Subcutaneous abdominal adipose tissue (tissue), 5 donors: ENCODE results near the gene EYS.
"Not testable (repeated sequence)": the region's sequence is repeated elsewhere in the genome, so short reads cannot be mapped to it uniquely, and the experiment has no call there.

Source experiments
- H3K27ac ChIP-seq: one replicate; pipeline ENCODE4 v1.7.0; 2013; ENCODE audit warnings: low read depth, mild to moderate bottlenecking, inconsistent platforms, low read length, moderate library complexity
- H3K27me3 ChIP-seq, 5 donors: one replicate each; pipeline ENCODE4 v1.7.0; 2013; ENCODE audit warnings: low read length in 5 of 5, inconsistent platforms in 1 of 5; ENCODE audit not compliant: control insufficient read depth in 5 of 5, insufficient read depth in 4 of 5
- H3K36me3 ChIP-seq, 5 donors: one replicate each; pipeline ENCODE4 v1.7.0; 2013; ENCODE audit warnings: low read length in 5 of 5; ENCODE audit not compliant: control insufficient read depth in 5 of 5, insufficient read depth in 5 of 5
- H3K4me1 ChIP-seq, 5 donors: one replicate each; pipeline ENCODE4 v1.7.0; 2013; ENCODE audit warnings: low read length in 5 of 5, mild to moderate bottlenecking in 3 of 5, moderate library complexity in 1 of 5; ENCODE audit not compliant: control insufficient read depth in 5 of 5, insufficient read depth in 5 of 5
- H3K4me3 ChIP-seq, 5 donors: one replicate each; pipeline ENCODE4 v1.7.0; 2013; ENCODE audit warnings: low read length in 5 of 5, low read depth in 1 of 5
- H3K9ac ChIP-seq, 5 donors: one replicate each; pipeline ENCODE4 v1.7.0; 2013; ENCODE audit warnings: low read length in 5 of 5, mild to moderate bottlenecking in 4 of 5, moderate library complexity in 3 of 5
- H3K9me3 ChIP-seq, 5 donors: one replicate each; pipeline ENCODE4 v1.7.0; 2013; ENCODE audit warnings: low read length in 5 of 5; ENCODE audit not compliant: control insufficient read depth in 5 of 5
- donor health status: healthy.
- donor health status: healthy.
- donor health status: healthy.
- donor health status: healthy.
- donor health status: healthy.

EYS gene

GRCh38 chr6:64258752-64259151 lies 1448.3 kb downstream of the EYS start:
- H3K27ac ChIP-seq = no peak overlapping the region
- no peaks in the 10 kb centered on the region for H3K27me3 ChIP-seq
- no peaks in the 10 kb centered on the region for H3K4me1 ChIP-seq
- no peak overlapping the region for H3K9ac ChIP-seq
- H3K9me3 ChIP-seq = no peaks in the 10 kb centered on the region
- no peak overlapping the region for H3K4me3 ChIP-seq
- H3K36me3 ChIP-seq = no peaks in the 10 kb centered on the region

DNA sequence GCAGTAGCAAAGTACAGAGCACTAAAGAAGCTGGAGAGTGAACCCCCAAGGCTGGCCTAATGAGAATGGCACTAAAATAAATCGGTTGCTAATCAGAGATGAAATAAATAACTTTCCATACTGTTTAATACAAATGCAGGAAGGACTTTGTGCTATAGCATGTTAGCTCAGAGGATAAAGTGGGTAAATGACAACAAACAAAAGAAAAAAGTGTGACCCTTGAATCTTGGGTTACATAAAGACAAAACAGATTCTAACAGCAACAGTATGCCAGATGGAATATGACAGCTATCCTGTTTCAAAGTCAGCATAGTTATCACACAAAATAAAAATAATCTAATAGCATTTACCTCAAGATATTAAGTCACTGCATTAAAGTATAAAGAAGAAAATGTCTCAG lies 1448.7 kb downstream of the EYS start:
- Histone ChIP-seq H3K4me3 (no peak overlapping the region), H3K27ac (no peak overlapping the region), H3K36me3 (no peaks in the 10 kb centered on the region), H3K27me3 (no peaks in the 10 kb centered on the region), H3K4me1 (no peaks in the 10 kb centered on the region), H3K9me3 (no peaks in the 10 kb centered on the region), H3K9ac (no peak overlapping the region)

GRCh38 chr6:64257586-64257985 lies 1449.4 kb downstream of the EYS start:
- Histone ChIP-seq H3K4me1 (no peaks in the 10 kb centered on the region), H3K4me3 (no peak overlapping the region)

DNA sequence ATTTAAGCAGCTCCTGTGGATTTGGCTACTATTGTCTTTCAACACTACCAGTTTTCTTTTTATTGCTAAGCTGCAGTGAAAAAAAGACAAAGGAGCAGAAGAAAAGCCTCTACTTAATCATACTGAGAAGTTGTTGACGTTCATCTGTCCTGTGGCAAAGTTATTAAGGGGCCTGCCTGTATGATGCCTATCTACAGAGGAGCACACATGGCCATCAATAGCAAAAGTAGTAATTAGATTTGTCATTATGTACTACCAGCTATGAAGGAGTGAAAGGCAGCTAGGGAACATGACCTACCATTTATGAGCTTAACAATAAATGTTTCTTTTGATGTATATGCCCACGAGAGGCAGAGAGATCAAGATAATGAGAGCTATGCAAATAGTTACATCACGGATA lies 1450.5 kb downstream of the EYS start:
- Histone ChIP-seq H3K4me1 (no peaks in the 10 kb centered on the region), H3K9ac (no peak overlapping the region)

More at GRCh38 chr6:64257586-64257985, 1449.4 kb downstream of the EYS start:
- no peak overlapping the region for H3K27ac ChIP-seq
- no peaks in the 10 kb centered on the region for H3K27me3 ChIP-seq
- no peak overlapping the region for H3K9ac ChIP-seq
- no peaks in the 10 kb centered on the region for H3K9me3 ChIP-seq
- H3K36me3 ChIP-seq = no peaks in the 10 kb centered on the region

DNA sequence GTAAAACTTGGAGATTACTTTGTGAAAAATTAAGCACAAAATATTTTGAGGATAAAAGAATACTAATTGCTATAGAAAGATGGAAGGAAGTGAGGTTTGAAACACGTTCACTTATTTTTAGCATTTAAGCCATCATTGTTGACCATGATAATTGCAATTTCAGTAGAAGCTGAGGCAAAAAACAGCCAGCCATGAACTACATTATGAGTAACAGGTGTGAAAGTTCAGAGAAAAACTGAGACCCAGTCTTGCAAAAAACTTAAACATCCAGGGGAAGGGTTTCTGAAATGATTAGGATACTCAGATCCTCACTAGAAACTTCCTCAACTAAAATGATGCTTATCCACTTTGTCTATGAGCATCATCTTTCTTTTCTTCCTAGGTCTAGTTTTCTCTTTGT lies 1452.0 kb downstream of the EYS start:
- no peaks in the 10 kb centered on the region for H3K9me3 ChIP-seq
- H3K9ac ChIP-seq = no peak overlapping the region
- no peak overlapping the region for H3K4me3 ChIP-seq
- no peaks in the 10 kb centered on the region for H3K27me3 ChIP-seq
- no peaks in the 10 kb centered on the region for H3K4me1 ChIP-seq
- no peak overlapping the region for H3K27ac ChIP-seq
- H3K36me3 ChIP-seq = no peaks in the 10 kb centered on the region

More for the DNA sequence above, 1450.5 kb downstream of the EYS start:
- Histone ChIP-seq H3K27ac (no peak overlapping the region), H3K36me3 (no peaks in the 10 kb centered on the region), H3K9me3 (no peaks in the 10 kb centered on the region), H3K27me3 (no peaks in the 10 kb centered on the region), H3K4me3 (no peak overlapping the region)

DNA sequence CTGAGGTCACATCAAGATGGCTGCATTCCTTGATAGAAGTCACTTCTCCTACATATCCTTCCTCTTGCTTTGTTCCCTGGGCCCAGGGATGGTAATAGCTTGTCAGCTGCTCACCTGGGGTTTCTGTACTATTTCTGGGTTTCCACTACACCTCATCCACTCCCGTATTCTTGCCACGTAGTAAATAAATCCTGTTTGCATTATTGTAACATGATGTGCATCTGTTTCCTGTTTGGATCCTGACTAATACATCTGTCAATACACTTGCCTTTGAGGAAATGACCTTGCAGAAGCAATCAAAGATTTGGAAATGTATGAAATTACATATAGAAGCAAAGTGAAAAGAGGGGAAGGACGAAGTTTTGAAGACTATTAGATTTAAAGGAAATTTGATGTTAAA lies 1452.5 kb downstream of the EYS start:
- Histone ChIP-seq H3K4me1 (no peaks in the 10 kb centered on the region), H3K4me3 (no peak overlapping the region), H3K9ac (no peak overlapping the region), H3K36me3 (no peaks in the 10 kb centered on the region), H3K9me3 (no peaks in the 10 kb centered on the region), H3K27me3 (no peaks in the 10 kb centered on the region), H3K27ac (no peak overlapping the region)

DNA sequence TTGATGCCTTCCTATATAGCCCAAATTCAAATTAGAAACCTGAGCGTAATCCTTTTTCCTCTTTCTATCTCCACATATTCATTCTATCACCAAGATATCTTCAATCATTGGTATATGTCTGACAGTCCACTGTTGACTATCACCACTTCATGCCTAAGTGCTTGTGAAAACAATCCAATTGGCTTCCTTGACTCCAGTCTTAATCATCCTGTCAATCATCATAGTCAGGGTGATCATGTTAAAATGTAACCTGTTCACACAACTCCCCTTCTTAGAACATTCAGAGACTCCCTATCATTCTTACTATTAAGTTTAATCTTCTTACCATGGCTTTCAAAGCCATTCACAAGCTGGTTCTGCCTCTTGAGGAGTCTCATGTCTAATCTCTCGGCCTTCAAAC lies 1454.8 kb downstream of the EYS start:
- Histone ChIP-seq H3K27ac (no peak overlapping the region), H3K36me3 (no peaks in the 10 kb centered on the region), H3K4me3 (no peak overlapping the region), H3K9ac (no peak overlapping the region), H3K9me3 (no peaks in the 10 kb centered on the region), H3K4me1 (no peaks in the 10 kb centered on the region), H3K27me3 (no peaks in the 10 kb centered on the region)

DNA sequence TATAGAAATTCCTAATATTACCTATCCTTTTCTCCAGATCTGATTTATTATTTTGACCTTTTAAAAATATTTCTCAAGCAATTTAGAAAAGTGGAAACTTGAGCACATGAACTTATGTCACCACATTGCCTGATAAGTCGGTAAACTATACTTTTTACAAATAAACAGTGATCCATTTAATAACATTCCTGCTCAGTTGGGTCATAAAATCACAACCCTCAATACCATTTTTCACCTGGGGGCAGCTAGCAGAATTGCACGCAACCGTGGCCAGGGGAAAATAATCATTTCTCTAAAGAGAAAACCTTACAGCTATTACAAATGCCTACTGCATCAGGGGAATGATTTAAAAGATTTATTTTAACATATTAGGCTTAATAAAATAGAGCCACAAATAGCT lies 1456.9 kb downstream of the EYS start:
- no peak overlapping the region for H3K4me3 ChIP-seq
- H3K9ac ChIP-seq = no peak overlapping the region
- H3K36me3 ChIP-seq = no peaks in the 10 kb centered on the region
- no peaks in the 10 kb centered on the region for H3K27me3 ChIP-seq
- H3K9me3 ChIP-seq = no peaks in the 10 kb centered on the region
- no peaks in the 10 kb centered on the region for H3K4me1 ChIP-seq
- H3K27ac ChIP-seq = no peak overlapping the region

DNA sequence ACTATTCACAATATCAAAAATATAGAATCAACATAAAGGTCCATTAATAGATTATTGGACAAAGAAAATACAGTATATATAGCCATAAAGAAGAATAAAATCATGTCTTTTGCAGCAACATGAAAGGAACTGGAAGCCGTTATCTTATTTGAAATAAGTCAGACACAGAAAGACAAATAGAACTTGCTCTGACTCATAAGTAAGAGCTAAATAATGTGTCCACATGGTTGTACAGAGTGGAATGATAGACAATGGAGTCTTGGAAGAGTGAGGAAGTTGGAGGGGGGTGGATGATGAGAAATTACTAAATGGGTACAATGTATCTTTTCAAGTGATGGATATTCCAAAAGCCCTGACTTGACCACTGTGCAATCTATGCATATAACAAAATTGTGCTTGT lies 1457.9 kb downstream of the EYS start:
- Histone ChIP-seq H3K9ac (no peak overlapping the region), H3K27ac (no peak overlapping the region), H3K4me3 (no peak overlapping the region), H3K36me3 (no peaks in the 10 kb centered on the region), H3K4me1 (no peaks in the 10 kb centered on the region), H3K27me3 (no peaks in the 10 kb centered on the region), H3K9me3 (no peaks in the 10 kb centered on the region)

GRCh38 chr6:64243618-64244017 lies 1463.4 kb downstream of the EYS start:
- H3K9me3 ChIP-seq = peaks cover 0 to 3% (median 0%) of the 10 kb centered on the region in 5 donors
- H3K4me1 ChIP-seq = no peaks in the 10 kb centered on the region
- no peaks in the 10 kb centered on the region for H3K36me3 ChIP-seq
- no peak overlapping the region for H3K9ac ChIP-seq
- H3K27ac ChIP-seq = no peak overlapping the region
- no peak overlapping the region for H3K4me3 ChIP-seq
- H3K27me3 ChIP-seq = no peaks in the 10 kb centered on the region

- not testable (repeated sequence) for H3K9me3 ChIP-seq
Observed at GRCh38 chr6:64238908-64239307, 1468.1 kb downstream of the EYS start.

More at GRCh38 chr6:64238908-64239307, 1468.1 kb downstream of the EYS start:
- not testable (repeated sequence) for H3K4me1 ChIP-seq, H3K36me3 ChIP-seq, H3K27me3 ChIP-seq, H3K4me3 ChIP-seq, H3K27ac ChIP-seq, H3K9ac ChIP-seq
